ENCODE results near the gene PCSK1N. TPM values are rescaled to one million over a fixed set of nuclear protein-coding genes. Genes with fewer than 3 reads are reported as not detected.

Gene PCSK1N
- total and polyA plus RNA-seq, 2 donors (not counting 3 experiments of a cell fraction or from before 2014, with no cell fraction given) = 0.44 TPM; not detected in 1

DNA sequence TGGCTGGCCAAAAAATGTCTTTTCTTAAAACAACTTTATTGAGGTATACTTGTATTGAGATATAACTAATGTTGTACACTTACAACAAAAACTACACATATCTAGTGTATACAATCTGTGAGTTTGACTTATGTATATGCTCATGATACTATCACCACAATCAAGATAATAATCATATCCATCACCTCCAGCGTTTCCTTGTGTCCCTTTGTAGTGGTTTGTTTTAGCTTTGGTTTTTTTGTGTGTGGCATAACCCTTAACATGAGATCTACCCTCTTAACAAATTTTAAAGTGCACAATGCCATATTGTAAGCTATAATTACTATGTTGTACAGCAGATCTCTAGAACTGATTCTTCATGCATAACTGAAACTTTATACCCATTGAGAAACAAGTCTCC lies 13.4 kb upstream of the PCSK1N start:
- ChIA-PET POLR2A (no interaction called here), CTCF (no interaction called here)
- no peak overlapping the region for H2AFZ ChIP-seq (ENCODE audit: low read depth, low read length)
- no peak overlapping the region for H3K27ac ChIP-seq (ENCODE audit: insufficient read depth, low read depth, low read length)
- no peak for DNase-seq (ENCODE audit: low read depth, low spot score)
- dilution Hi-C loops (cut with MboI; ENCODE audit: extremely low pct_ligation_motif_present, low sequenced_read_pairs) (no loop called here), intact Hi-C loops (cut with micrococcal nuclease) (no loop called here)
- no peaks in the 10 kb centered on the region for H3K9me3 ChIP-seq (replicated peaks; ENCODE audit: control insufficient read depth, insufficient read depth, low read length)
- no peak overlapping the region for H3K4me2 ChIP-seq (ENCODE audit: insufficient read depth, low read length)
- BruUV-seq (replicated peaks) = no TSS peak
- no peak for TF ChIP-seq GATA2 (IDR thresholded peaks at IDR 0.05; ENCODE audit: insufficient read depth, insufficient read length, low read depth, low read length)
- TF ChIP-seq, protein P1, sequence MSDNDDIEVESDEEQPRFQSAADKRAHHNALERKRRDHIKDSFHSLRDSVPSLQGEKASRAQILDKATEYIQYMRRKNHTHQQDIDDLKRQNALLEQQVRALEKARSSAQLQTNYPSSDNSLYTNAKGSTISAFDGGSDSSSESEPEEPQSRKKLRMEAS (IDR thresholded peaks at IDR 0.05; ENCODE audit: insufficient read depth, insufficient read length) = no peak
- TF ChIP-seq POLR2A (IDR thresholded peaks at IDR 0.05; ENCODE audit: low read depth, low read length) = no peak
- no peak for TF ChIP-seq JUN (IDR thresholded peaks at IDR 0.05; ENCODE audit: borderline replicate concordance, insufficient read depth, insufficient read length, low read depth)
- TF ChIP-seq, protein P2, sequence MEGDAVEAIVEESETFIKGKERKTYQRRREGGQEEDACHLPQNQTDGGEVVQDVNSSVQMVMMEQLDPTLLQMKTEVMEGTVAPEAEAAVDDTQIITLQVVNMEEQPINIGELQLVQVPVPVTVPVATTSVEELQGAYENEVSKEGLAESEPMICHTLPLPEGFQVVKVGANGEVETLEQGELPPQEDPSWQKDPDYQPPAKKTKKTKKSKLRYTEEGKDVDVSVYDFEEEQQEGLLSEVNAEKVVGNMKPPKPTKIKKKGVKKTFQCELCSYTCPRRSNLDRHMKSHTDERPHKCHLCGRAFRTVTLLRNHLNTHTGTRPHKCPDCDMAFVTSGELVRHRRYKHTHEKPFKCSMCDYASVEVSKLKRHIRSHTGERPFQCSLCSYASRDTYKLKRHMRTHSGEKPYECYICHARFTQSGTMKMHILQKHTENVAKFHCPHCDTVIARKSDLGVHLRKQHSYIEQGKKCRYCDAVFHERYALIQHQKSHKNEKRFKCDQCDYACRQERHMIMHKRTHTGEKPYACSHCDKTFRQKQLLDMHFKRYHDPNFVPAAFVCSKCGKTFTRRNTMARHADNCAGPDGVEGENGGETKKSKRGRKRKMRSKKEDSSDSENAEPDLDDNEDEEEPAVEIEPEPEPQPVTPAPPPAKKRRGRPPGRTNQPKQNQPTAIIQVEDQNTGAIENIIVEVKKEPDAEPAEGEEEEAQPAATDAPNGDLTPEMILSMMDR (IDR thresholded peaks at IDR 0.05; ENCODE audit: extremely low read depth in 1 of 2, insufficient read depth in 1 of 2, low read depth in 1 of 2, low read length in 2 of 2) = no peak
- no peak for TF ChIP-seq FOS (IDR thresholded peaks at IDR 0.05; ENCODE audit: borderline replicate concordance, insufficient read depth, low read length)
- no peak for TF ChIP-seq POLR2AphosphoS5 (IDR thresholded peaks at IDR 0.05; ENCODE audit: insufficient read depth, low read depth, low read length)
- TF ChIP-seq MYC (IDR thresholded peaks at IDR 0.05; ENCODE audit: low read depth, low read length) = no peak
- no peak for TF ChIP-seq EZH2 (IDR thresholded peaks at IDR 0.05; ENCODE audit: borderline replicate concordance, low read depth, low read length, severe bottlenecking)
- H3K27me3 ChIP-seq (ENCODE audit: control insufficient read depth in 2 of 2, insufficient read depth in 2 of 2, low read length in 2 of 2) = no peaks in the 10 kb centered on the region
- no peak for FAIRE-seq
- no peak overlapping the region for H3K9ac ChIP-seq (replicated peaks; ENCODE audit: extremely low read depth, insufficient read depth, low read length)
- no peaks in the 10 kb centered on the region for H3K9me1 ChIP-seq (replicated peaks; ENCODE audit: control insufficient read depth, extremely low read depth, insufficient read depth, low read length)
- H3K4me1 ChIP-seq (ENCODE audit: control insufficient read depth, extremely low read depth, insufficient read depth, low read length) = no peaks in the 10 kb centered on the region
- H4K20me1 ChIP-seq (replicated peaks; ENCODE audit: control insufficient read depth, extremely low read depth, insufficient read depth, low read length) = no peaks in the 10 kb centered on the region
- H3K36me3 ChIP-seq (ENCODE audit: control insufficient read depth in 2 of 2, extremely low read depth in 1 of 2, insufficient read depth in 2 of 2, low read length in 2 of 2) = no peaks in the 10 kb centered on the region
- no peaks in the 10 kb centered on the region for H3K79me2 ChIP-seq (ENCODE audit: control insufficient read depth, insufficient read depth, low read length)
- no peak overlapping the region for H3K4me3 ChIP-seq (replicated peaks in 1 of 3; ENCODE audit: insufficient read depth in 1 of 3, low read depth in 1 of 3, low read length in 3 of 3)

Measured in endothelial cell of umbilical vein (primary cell).